ENCODE measurements around the gene ERICH2.

Gene ERICH2

DNA sequence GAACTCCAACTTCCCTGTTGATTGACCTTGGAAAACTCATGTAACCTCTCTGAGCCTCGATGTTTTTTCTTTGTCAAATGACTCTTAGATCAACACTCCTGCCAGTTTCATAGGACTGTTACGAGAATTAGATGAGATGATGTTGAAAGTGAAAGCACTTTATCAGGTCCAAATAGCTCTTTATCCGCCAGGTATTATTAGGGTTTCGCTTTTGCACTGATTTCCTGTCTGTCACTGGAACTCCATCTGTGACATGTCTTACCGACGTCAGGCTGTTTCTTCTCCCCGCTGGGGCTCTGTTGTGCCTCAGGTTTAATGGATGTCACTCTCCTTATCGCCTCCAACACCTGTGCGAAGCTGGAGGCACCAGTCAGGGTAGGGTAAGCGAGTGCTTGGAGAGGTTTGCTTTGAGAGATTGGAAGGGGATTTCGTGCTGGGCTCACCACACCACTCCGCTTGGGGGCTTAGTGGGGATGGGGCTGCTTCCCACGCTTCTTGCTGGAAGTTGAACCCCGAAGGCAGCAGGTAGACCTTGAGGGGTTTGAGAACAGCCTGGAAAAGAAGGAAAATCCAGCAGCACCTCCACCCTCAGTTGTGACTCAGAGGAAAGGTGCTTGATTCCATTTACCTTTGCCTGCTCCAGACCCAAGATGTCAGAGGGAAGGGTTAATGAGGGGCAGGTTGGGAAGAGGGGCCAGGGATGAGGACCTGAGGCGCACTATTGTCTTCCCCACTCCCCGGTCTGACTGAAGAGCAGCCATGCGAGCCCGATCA lies 50.8 kb downstream of the ERICH2 start:
- TF ChIP-seq, protein P1, sequence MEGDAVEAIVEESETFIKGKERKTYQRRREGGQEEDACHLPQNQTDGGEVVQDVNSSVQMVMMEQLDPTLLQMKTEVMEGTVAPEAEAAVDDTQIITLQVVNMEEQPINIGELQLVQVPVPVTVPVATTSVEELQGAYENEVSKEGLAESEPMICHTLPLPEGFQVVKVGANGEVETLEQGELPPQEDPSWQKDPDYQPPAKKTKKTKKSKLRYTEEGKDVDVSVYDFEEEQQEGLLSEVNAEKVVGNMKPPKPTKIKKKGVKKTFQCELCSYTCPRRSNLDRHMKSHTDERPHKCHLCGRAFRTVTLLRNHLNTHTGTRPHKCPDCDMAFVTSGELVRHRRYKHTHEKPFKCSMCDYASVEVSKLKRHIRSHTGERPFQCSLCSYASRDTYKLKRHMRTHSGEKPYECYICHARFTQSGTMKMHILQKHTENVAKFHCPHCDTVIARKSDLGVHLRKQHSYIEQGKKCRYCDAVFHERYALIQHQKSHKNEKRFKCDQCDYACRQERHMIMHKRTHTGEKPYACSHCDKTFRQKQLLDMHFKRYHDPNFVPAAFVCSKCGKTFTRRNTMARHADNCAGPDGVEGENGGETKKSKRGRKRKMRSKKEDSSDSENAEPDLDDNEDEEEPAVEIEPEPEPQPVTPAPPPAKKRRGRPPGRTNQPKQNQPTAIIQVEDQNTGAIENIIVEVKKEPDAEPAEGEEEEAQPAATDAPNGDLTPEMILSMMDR (IDR thresholded peaks at IDR 0.05): no peak

DNA sequence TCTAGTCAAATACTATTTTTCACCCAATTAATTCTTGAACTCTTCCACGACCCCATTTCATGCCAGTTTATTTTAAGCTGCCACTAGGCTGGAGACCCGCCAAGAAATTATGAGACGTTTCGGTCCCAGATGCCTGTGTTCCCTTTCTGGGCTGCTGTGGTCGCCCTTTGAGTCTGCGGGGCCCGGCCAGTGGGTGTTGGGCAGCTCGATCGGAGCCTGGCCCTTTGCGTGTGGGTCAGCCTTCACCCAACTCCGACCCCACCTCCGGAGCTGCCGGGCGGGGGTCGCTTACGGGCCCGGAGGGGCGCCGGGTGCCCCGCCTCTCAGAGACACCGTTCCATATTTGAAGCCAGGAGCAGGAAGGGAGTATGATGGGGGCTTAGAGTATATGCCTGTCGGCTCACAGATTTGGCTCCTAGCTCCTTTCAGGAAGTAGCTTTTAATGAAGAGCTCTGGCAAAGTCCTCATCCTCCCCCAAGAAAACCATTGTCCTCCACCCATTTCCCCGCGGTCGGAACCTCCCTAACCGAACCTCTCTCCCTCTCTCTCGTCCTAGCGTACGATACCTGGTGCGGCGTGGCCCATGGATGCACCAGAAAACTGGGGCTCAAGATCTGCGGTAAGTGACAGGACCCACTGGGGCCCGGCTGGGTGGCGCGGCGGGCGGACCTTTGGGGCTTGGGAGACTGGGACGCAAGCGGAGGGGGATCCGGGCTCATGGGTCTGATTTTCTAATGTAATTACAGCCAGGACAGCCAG lies 51.5 kb downstream of the ERICH2 start:
- TF ChIP-seq, protein P1 (IDR thresholded peaks at IDR 0.05): no peak

DNA sequence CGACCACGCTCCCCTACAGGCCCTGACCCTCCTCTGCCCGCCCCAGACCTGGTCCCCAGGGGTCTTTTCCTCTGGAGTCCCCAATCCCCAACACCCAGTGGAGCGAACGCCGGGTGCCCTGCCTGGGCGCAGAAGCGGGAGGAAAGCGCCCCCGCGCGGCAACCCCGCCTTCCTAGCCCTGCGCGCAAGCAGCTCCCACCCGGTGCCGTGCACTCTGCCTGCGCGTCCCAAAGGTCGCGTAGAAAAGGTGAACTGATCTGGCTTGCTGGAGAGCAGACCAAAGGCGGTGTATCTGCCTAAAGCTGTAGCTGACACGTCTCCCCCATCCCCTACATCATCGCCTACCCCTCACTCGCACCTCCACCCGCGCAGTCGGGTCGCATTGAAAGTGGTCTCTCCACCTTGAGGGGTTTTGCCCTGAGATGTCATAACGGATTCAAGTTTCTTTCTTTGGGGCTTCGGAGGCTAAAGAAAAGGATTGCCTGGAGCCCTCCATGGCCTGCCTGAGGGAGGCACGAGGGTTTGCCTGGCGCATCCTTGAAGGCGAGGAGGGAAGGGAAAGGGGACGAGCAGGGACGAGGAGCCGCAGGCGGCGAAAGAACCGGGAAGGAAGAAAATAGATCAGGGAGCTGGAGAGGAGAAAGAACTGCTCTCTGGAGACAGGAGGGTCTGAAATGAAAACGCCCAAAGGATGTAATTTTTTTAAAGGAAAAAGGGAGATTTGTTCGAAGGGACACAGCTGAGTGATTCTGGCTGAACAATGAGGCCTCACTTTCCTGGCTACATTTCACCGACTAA lies 52.3 kb downstream of the ERICH2 start:
- TF ChIP-seq, protein P1 (IDR thresholded peaks at IDR 0.05): no peak

DNA sequence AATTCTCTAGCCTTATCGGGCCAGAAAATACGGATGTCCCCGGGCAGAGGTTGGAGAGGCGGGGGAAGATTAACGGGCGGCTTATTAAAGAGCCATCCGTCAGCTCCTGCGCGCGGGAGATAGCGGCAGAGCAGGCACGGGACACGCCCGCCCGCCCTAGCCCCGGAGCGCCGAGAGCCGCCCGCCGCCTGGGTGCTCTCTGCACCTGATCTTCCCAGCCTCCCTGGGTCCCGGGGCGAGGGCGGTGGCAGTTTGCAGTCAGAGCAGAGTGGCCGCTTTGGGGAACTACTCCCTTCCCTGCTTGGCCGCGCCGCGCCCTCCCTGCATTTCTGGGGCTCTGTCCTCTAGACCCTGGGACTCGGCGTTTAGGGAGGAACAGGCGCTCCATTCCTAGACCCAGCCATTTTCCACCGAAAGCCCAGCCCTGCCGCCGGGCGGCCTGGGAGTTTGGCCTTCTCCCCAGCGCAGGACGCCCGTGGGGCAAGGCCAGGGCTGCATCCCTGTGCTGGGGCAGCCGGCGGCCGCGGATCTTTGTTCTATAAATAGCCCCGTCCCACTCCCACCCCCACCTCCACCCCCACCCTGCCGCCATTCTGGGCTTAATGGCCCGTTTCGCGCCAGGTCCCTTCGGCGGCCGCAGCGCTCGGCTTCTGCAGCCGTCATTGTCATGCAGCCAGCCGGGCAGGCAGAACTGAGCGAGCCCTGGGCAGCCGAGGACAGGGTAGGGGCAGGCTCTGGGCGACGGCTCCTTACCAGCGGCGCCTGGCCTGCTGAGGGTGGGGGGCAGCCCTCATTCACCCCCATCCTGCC lies 53.1 kb downstream of the ERICH2 start:
- TF ChIP-seq, protein P1 (IDR thresholded peaks at IDR 0.05): no peak

DNA sequence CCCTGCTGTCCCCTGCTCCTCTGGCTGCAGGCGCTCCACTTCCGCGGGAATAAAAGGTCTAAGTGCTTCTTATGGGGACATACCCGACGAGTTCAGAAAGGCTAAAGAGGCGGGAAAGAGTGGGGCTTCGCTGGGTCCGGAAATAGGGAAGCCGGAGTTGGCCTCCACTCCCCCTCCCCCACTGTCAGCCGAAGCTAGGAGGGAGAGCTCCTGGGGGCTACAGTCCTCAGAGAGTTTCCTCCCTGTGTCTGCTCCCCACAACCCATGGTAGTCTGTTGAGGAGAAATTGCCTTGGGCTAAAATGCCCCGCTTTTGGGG lies 53.7 kb downstream of the ERICH2 start:
- TF ChIP-seq, protein P1 (IDR thresholded peaks at IDR 0.05): no peak

DNA sequence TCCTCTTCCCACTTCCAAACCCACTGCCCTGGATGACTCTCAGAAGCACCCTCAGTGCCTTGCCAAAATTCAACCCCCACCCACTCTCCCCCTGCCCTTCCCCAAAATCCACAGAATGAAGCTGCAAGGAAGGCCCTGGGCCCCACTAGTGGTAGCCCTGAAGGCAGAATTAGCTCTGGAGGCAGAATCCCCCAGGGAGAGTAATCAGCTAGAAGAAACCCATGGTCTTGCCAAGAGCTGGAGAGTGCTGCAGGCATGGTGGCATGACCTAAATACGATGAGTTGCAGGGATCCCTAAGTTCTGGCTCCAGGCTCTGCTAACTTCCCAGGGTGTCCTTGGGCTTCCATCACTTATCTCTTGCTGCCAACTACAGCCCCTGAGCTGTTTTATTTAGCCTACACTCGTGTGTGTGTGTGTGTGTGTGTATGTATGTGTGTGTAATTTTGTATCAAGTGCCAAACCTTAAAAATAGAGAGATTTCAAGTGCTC lies 54.4 kb downstream of the ERICH2 start:
- TF ChIP-seq, protein P1 (IDR thresholded peaks at IDR 0.05): no peak

Data from LNCAP (cell line).